ENCODE data around the gene PPT2. TPM values are rescaled to one million over a fixed set of nuclear protein-coding genes. Genes with fewer than 3 reads are reported as not detected.
A peak's percentile ranks its signal among the peaks of the same experiment; 100 is the strongest.

Gene PPT2
- total and polyA plus RNA-seq, 2 of the 13 experiments (the other 11 are each of a cell fraction or from before 2014, with no cell fraction given), result 39.2 to 61.8 TPM

GRCh38 chr6:32175322-32175710 lies 21.4 kb downstream of the PPT2 start (continued):
- no peak for TF ChIP-seq ZBTB7A (CRISPR knock-in tag; IDR thresholded peaks at IDR 0.05)
- TF ChIP-seq POLR2AphosphoS5 (IDR thresholded peaks at IDR 0.05; ENCODE audit: low read depth, low read length), result 0 out of 2 replicates have a peak, but pooled peaks have one; percentile 23

GRCh38 chr6:32175711-32176475 lies 22.0 kb downstream of the PPT2 start, which contains the start of gene AGPAT1:
Gene AGPAT1 (minus strand): TSS chr6:32176084. CDS start chr6:32171496, 4,588 bp downstream.
- ChIA-PET CTCF (ENCODE audit: low intra/inter-chr PET ratio, low total read pairs) (no interaction called here), POLR2A (interaction anchor here (0.7 to 5.8 kb wide), 12 partner anchors 8 to 795 kb away, joined by 3 to 127 read pairs (median 9); partner anchors contain the start of genes ATF6B, FKBPL, GPSM3 and PBX2)
- DNase-seq (ENCODE audit: low spot score) (peak; percentile 95), ATAC-seq (peak; percentile 76), FAIRE-seq (peak; percentile 26)
- H3K4me1 ChIP-seq (ENCODE audit: insufficient read depth, low read length), result peaks cover 60% of the 10 kb centered on the region
- in situ Hi-C loops (cut with HindIII; ENCODE audit: extremely low pct_ligation_motif_present, low pct_unique_long_range_greater_than_20kb), result no loop called here
- H3K4me3 ChIP-seq (replicated peaks in 1 of 3; ENCODE audit: insufficient read depth in 1 of 3, low read depth in 2 of 3, low read length in 3 of 3), result peak within 1 kb of the TSS; percentile 96 to 98 (median 98)
- no peaks in the 10 kb centered on the region; a peak in 1 of 5 replicates for H3K27me3 ChIP-seq (ENCODE audit: control insufficient read depth in 1 of 2, insufficient read depth in 2 of 2, low read length in 2 of 2)
- intact Hi-C loops (cut with micrococcal nuclease; ENCODE audit: unreplicated experiment), result loop anchor here (2.0 to 5.0 kb wide), 2 partner anchors 57 to 1091 kb away; no protein-coding TSS in a partner anchor
- H4K20me1 ChIP-seq (ENCODE audit: insufficient read depth, low read length), result no peaks in the 10 kb centered on the region
- no peaks in the 10 kb centered on the region for H3K9me3 ChIP-seq (ENCODE audit: low read length)
- H3K4me2 ChIP-seq (ENCODE audit: low read depth, low read length), result peak within 1 kb of the TSS; percentile 98
- 1% methylated on average over 19 of the region's 27 CpGs for WGBS (ENCODE audit: low lambda C conversion rate)
- peak within 1 kb of the TSS; percentile 92 for H3K9ac ChIP-seq (ENCODE audit: insufficient read depth, low read depth, low read length)
- BruUV-seq (replicated peaks), result no TSS peak
- peak within 1 kb of the TSS; percentile 97 for H3K27ac ChIP-seq (ENCODE audit: extremely low read length, insufficient read depth, low read length)
- no peak within 1 kb of the TSS for H2AFZ ChIP-seq (ENCODE audit: low read length)
- H3K79me2 ChIP-seq (ENCODE audit: insufficient read depth, low read length), result peaks cover 56% of the 10 kb centered on the region
- H3K36me3 ChIP-seq (replicated peaks in 1 of 2; ENCODE audit: control insufficient read depth in 1 of 2, insufficient read depth in 2 of 2, low read length in 2 of 2), result peaks cover 9 to 18% of the 10 kb centered on the region in 2 experiments
- TF ChIP-seq, protein P1, sequence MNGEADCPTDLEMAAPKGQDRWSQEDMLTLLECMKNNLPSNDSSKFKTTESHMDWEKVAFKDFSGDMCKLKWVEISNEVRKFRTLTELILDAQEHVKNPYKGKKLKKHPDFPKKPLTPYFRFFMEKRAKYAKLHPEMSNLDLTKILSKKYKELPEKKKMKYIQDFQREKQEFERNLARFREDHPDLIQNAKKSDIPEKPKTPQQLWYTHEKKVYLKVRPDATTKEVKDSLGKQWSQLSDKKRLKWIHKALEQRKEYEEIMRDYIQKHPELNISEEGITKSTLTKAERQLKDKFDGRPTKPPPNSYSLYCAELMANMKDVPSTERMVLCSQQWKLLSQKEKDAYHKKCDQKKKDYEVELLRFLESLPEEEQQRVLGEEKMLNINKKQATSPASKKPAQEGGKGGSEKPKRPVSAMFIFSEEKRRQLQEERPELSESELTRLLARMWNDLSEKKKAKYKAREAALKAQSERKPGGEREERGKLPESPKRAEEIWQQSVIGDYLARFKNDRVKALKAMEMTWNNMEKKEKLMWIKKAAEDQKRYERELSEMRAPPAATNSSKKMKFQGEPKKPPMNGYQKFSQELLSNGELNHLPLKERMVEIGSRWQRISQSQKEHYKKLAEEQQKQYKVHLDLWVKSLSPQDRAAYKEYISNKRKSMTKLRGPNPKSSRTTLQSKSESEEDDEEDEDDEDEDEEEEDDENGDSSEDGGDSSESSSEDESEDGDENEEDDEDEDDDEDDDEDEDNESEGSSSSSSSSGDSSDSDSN (CRISPR knock-in tag; IDR thresholded peaks at IDR 0.05), result no peak
- TF ChIP-seq ZBTB26 (CRISPR knock-in tag; IDR thresholded peaks at IDR 0.05; ENCODE audit: borderline replicate concordance) (peak; percentile 59; the same call in 1 of the 2 replicates), ZNF496 (CRISPR knock-in tag; IDR thresholded peaks at IDR 0.05; ENCODE audit: insufficient replicate concordance) (no peak), ERF (CRISPR knock-in tag; IDR thresholded peaks at IDR 0.05) (peak; percentile 46; the same call in 1 of the 2 replicates), BCL6 (CRISPR knock-in tag; IDR thresholded peaks at IDR 0.05) (no peak), DNMT1 (CRISPR knock-in tag; IDR thresholded peaks at IDR 0.05) (0 out of 2 replicates have a peak, but pooled peaks have one; percentile 71), NCOA5 (CRISPR knock-in tag; IDR thresholded peaks at IDR 0.05) (no peak), TRAFD1 (CRISPR knock-in tag; IDR thresholded peaks at IDR 0.05; ENCODE audit: borderline replicate concordance) (no peak), ZNF704 (CRISPR knock-in tag; IDR thresholded peaks at IDR 0.05; ENCODE audit: borderline replicate concordance) (peak; percentile 36; the same call in 1 of the 2 replicates), ZNF703 (CRISPR knock-in tag; IDR thresholded peaks at IDR 0.05; ENCODE audit: borderline replicate concordance) (no peak), ZNF136 (CRISPR knock-in tag; IDR thresholded peaks at IDR 0.05; ENCODE audit: low read depth) (no peak)
- TF ChIP-seq, protein P2, sequence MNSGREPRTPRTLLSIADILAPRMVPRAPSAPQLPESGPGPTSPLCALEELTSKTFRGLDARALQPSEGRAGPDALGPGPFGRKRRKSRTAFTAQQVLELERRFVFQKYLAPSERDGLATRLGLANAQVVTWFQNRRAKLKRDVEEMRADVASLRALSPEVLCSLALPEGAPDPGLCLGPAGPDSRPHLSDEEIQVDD (CRISPR knock-in tag; IDR thresholded peaks at IDR 0.05; ENCODE audit: borderline replicate concordance), result no peak
